Inflammatory macrophage (primary cell): Measurements from ENCODE around the gene MX1.
A peak's percentile ranks its signal among the peaks of the same experiment; 100 is the strongest.
"Not testable (repeated sequence)": the region's sequence is repeated elsewhere in the genome, so short reads cannot be mapped to it uniquely, and the experiment has no call there.

Source experiments
- DNase-seq, 2 donors: peaks; one replicate each; pipeline ENCODE4 v3.0.0-alpha.2; 2020 to 2022

The MX1 gene

DNA sequence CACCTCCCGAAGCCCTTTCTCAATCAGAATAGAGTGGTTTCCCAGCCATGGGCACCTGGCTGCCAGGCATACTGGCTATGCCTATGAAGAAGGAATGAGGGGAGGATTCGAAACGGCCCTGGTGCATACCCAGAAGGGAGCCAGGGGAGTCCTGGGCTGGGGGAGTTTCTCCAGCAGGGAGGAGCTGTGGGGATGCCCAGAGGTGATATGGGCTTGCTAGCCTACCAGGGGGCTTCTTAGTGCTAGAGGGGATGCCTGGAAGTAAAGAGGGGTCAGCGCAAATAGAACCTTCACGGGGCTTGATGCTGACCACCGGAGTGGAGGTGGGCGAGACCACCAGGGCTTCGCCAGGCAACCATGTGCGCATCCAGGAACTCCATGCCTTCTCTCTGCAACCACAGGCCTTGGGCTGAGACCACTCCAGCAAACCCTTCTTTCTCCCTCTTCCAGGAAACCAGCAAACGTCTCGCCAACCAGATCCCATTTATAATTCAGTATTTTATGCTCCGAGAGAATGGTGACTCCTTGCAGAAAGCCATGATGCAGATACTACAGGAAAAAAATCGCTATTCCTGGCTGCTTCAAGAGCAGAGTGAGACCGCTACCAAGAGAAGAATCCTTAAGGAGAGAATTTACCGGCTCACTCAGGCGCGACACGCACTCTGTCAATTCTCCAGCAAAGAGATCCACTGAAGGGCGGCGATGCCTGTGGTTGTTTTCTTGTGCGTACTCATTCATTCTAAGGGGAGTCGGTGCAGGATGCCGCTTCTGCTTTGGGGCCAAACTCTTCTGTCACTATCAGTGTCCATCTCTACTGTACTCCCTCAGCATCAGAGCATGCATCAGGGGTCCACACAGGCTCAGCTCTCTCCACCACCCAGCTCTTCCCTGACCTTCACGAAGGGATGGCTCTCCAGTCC, 18.2 kb upstream of the MX1 start:
- no peak for DNase-seq

DNA sequence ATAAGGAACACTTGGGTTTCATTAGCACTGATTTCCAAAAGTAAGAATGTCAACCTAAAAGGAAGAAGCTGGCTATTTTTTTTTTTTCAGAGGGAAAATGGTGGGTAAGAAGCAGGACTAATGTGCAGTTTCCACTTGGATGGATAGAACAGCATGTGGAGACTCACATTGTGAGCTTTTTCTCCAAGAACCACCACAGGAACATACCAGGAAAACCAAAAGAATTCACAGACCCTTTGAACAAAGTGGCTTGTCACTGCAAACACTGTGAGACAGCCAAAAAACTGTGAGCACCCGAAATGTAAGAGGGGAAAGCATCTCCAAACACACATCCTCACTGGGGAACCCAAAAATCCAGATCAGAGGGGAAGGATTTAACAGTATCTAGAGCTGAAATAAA, 15.7 kb upstream of the MX1 start:
- DNase-seq, result no peak

DNA sequence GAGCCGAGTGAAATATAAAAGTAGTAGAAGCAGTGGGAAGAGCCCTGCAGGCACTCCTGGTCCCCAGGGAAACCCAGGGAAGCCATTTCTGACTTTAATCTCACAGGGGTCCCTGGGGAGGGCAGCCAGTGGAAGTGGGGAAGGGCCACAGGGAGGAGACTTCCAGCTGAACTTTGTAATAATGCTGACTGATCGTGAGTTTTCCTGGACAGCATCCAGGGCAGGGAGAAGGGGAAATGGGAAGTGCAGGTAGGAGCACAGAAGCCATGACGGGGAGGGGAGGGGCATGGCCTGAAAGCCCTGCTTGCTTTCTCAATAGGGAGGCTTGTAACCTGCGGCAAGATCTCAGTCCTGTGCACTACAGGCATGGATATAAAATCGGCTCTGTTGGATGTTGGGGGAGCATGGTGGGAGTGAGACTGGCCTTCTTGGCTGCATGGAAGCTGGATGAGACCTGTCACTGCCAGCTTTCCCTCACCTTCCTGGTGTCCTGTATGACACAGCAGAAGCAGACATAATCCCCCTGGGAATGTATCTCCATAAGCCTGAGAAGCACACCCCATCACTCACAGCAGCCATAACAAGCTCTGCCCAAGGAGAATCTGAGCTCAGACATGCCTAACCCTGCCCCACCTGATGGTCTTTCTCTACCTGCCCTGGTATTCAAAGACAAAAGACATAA, 15.1 kb upstream of the MX1 start:
- no peak for DNase-seq

DNA sequence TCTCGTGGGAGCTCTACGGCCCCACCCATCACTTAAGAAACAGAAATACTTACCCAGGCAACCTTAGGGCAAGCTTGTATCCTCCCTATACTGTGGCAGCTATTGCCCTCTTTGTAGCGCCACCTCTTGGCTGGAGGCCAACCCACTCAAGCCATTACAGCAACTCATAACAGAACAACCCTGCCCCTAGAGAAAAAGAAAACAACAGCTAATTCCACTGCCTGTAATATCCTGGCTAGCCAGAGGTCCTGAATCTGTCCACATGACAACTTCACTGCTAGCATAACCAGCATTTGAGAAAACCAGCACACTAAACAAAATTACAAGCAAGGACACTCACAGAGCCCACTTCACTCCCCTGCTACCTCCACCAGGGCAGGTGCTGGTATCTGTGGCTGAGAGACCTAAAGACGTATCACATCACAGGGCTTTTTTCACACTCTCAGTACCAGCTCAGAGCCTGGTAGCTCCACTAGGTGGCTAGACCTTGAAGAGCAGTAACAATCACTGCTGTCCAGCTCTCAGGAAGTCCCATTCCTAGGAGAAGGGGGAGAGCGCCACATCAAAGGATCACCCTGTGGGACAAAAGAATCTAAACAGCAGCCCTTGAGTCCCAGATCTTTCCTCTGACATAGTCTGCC, 14.5 kb upstream of the MX1 start:
- peak; percentile 35 for DNase-seq

DNA sequence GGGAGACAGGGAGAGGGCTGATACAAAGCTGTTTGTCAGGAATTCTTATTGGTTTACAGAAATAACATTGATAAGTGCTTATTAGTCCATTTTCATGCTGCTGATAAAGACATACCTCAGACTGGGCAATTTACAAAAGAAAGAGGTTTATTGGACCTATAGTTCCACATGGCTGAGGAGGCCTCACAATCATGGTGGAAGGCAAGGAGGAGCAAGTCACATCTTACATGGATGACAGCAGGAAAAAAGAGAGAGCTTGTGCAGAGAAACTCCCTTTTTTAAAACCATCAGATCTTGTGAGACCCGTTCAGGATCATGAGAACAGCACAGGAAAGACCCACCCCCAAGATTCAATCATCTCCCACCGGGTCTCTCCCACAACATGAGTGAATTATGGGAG, 8.5 kb upstream of the MX1 start:
- DNase-seq, result not testable (repeated sequence)

DNA sequence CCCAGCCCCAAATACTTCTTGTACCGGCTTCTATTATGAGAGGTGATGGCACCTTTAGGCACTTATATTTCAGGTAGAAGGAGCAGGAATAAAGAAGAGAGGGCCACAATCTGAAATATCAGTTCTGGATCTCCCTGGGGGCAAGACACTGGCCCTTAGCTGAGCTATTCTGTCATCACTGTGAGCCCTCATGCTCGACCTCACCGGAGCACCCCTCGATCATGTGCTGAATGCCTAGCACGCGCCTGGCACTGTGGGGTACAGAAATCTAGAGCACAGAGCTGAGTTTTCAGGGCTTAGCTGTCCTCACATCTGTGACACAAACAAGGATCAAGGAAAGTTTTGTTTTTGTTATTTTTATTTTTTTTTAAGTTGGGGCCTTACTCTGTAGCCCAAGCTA, 7.6 kb upstream of the MX1 start:
- no peak for DNase-seq

DNA sequence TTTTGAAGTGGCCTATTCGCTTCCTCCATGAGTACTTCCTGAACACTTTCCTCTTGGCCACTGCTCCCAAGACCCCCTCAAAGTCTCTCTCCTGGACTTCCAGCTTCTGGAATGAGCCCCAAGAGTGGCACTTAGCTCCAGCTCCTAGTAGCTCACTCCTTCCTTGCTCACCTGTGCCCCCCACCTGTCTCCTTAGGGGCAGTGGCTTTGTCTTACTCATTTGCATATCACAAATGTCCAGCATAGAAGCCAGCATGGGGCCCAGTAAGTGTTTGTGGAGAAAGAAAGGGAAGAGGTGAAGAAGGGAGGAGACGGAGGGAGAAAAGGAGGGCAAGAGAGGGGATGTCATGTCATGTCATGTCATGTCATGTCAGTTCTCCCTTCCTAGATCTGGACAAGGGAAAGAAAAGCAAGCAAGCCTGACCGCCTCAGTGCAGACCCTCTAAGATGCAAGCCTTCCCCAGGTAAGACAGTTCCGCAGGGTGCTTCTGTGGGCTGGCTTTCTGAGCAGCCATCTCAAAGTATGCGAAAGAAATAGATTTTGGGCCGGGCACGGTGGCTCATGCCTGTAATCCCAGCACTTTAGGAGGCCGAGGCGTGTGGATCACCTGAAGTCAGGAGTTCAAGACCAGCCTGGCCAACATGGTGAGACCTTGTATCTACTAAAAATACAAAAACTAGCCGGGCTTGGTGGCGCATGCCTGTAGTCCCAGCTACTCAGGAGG, 6.9 kb upstream of the MX1 start:
- DNase-seq, result no peak

DNA sequence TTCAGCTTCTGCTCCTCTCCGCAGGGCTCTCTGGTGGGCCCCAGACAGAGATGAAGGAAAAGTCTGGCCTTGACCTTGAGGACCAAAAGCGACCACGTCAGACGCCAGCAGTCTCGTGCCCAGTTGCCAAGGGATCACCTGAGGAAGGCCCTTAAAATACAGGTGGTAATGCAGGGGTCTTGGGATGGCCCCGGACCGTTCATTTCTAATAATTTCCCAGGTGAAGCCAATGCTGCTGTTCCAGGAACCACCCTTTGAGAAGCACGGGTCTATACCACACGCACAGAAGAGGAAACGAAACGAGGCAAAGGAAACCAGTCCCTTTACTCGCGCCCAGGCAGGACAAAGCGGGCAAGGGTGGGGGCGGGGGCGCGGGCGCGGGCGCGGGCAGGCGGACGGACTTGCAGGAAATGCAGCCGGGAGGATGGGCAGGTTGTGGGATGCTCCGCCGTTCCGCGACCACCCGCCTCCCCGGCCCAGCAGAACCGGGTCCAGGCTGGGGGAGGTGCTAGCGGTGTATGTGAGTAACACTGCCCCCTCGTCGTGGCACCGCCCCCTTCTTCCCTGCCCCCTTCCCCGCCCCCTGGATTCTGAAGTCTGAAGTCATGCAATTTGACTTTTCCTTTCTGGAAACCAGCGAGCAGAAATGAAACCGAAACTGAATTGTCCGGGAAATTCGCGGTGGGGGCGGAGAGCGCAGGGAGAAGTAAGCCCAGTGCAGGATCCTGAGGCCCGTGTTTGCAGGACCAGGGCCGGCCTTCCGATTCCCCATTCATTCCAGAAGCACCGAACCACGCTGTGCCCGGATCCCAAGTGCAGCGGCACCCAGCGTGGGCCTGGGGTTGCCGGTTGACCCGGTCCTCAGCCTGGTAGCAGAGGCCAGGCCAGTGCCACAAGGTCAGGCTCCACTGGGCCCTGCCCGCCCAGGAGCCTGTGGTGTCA, 5.8 kb upstream of the MX1 start:
- DNase-seq, result peak; percentile 87

DNA sequence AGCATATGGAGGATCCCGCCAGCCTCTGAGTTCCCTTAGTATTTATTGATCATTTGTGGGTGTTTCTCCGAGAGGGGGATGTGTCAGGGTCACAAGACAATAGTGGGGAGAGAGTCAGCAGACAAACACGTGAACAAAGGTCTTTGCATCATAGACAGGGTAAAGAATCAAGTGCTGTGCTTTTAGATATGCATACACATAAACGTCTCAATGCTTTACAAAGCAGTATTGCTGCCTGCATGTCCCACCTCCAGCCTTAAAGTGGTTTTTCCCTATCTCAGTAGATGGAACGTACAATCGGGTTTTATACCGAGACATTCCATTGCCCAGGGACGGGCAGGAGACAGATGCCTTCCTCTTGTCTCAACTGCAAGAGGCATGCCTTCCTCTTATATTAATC, 5.0 kb upstream of the MX1 start:
- DNase-seq, result not testable (repeated sequence)

DNA sequence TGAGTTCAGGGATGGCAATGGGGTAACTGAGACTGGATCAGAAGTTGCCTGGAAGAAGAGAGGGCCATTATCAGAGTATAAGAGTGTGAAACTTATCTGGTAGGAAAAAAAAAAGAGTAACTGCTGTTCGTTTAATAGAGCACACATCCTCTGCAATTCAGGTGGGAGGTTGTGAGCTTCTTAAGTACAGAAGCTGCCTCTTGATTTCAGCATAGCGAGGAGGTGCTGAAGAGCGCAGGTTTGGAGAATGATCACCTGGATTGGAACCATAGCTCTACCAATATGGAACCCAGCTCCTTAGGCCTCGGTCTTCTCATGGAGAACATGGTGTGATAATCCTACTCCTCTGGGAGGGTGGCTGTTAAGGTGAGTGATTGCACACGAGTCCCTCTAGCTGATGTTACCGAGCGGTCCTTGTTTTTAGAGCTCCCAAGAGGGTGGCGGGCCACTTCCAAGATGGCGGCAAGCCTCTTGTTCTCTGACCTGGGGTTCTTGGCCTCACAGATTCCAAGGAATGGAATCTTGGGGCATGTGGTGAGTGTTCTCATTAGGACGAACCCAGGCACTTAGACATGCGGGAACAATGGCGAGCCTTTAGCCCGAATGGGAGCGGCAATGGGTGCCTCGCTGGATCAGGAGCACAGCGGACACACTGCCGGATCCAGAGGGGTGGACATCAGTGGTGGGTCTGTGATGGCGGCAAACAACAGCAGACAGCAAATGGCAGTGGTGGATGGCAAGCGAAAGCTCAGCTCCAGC, 3.3 kb upstream of the MX1 start:
- no peak for DNase-seq

DNA sequence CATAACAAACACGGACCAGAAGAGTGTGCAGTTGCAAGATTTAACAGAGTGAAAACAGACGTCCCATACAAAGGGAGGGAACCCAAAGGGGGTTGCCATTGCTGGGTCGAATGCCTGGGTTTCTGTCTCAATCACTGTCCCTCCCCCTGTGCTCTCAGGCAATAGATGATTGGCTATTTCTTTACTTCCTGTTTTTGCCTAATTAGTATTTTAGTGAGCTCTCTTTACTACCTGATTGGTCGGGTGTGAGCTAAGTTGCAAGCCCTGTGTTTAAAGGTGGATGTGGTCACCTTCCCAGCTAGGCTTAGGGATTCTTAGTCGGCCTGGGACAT, 2.8 kb upstream of the MX1 start:
- DNase-seq, result not testable (repeated sequence)

DNA sequence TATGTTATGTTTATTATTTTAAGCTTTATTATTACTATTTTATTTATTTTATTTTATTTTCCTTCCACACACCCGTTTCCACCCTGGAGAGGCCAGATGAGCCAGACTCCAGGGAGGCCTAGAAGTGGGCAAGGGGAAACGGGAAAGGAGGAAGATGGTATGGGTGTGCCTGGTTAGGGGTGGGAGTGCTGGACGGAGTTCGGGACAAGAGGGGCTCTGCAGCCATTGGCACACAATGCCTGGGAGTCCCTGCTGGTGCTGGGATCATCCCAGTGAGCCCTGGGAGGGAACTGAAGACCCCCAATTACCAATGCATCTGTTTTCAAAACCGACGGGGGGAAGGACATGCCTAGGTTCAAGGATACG, 468 bp upstream of the MX1 start:
- DNase-seq, result no peak

DNA sequence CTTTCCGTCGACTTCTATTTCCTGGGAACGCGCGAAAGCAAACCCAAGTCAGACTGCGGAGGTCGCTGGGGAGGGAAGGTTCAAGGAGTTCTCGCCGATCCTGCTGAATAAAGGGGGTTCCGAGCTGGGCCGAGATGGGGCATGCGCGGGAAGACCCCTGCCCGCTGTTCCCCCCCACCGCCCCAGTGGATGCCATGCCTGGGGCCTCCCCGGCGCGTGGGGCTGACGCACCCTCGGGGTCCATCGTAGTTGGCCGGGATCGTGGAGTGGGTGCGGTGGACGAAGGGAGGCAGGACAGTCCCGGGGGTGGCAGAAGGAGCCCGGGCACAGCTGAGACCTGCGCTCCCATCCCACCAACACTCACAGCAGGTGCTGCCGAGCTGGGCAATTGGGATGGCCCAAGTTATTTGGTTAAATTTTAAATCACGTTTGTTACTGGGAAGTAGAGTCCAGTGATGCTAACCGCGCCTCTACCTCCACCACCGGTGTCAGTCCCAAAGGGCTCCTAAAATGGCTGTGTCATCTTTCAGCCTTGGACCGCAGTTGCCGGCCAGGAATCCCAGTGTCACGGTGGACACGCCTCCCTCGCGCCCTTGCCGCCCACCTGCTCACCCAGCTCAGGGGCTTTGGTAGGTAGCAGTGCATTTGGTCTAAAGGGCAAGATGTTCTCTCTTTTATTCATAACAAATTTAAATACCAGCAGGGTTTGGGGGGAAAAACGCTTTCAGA, 801 bp downstream of the MX1 start:
- DNase-seq, result no peak

DNA sequence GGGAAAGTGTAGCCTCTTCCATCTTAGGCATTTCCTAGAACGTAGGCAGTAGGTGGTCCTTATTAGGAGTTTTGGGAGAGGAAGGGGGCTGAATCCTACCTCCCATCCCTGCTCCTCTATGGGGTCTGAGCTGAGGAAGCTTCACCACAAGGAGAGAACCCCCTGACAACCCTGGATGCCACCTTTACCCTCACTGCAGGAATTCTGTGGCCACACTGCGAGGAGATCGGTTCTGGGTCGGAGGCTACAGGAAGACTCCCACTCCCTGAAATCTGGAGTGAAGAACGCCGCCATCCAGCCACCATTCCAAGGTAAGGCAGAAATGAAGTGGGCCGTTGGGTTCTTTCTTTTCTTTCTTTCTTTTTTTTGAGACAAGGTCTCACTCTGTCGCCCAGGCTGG, 1.5 kb downstream of the MX1 start:
- no peak for DNase-seq

DNA sequence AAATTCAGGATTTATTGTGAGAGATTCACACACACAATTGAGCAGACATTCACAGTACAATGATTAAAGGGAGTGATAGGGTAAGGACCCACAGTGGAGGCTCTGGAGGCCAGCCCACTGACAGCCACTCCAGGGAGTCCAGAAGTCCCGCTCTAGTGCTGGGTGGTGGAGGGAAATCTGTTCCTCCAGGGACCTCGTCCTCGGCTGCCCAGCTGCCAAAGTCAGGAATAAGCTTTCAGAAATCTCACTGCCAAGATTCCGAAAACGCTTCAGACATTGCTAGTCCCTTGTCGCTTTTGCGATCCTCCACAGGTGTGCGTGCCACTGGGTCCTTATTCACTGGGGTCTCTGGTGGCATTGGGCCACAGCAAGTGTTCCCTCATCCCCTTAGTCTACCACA, 2.3 kb downstream of the MX1 start:
- no peak for DNase-seq

DNA sequence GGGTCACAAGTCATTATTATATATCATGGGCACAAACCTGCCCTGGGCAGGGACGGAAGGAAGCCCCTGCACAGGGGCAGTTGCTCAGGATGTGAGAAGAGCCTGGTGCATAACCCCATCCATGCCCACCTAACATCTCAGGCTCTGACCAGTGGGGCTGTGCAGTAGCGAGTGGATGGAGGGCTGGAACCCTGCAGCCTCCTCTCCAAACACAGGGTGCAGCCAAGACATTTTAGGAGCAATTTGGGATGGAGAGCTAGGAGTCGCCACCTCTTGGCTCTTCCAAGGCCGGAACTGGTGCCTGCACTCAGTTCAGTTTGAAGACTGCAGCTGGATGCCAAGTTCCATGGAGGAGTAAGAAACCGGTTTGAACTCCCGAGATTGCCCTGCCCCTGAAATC, 2.8 kb downstream of the MX1 start:
- DNase-seq, result no peak

DNA sequence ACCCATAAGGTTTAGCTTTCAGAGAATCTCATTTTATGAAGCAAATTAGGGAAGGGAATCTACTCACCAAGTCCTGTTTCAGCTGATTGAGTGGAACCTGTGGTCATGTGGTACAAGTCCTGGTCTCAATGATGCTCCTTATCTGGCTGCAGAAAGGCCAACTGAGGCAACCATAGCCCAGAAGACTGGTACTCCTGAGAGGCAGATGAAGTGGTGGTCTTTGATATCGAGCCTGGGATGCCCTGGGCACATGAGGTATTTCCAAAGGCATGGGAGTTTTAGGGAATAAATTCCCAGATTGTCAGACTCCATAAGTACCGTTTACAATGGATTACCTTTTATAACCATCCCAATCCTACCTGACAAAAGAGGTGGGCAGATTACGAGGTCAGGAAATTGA, 3.3 kb downstream of the MX1 start:
- no peak for DNase-seq

DNA sequence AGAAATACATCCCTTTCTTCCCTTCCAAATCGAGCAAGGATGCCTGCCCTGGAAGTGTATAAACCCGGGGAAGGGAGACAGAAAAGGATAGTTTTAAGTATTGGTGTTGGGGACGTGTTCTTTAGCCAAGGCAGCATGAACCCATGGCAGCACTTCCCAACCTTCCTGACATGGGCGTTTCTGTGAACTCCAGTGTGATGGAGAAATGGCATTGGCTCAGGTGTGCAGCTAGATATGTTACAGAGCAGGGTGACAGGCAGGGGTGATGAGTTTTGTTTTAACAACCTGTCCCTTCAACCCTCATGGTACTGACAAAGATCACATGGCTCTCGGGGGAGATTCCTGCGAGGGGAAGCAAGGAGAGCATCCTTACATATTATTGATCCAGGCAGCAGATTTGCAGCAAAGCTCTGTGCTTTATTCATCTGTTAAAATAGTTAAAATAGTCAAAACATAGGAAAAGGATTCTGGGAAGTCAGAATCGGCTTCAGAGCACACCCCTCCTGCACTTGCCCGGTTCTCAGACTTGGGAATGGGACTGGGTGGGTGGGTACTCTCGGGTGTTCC, 4.0 kb downstream of the MX1 start:
- DNase-seq, result no peak

DNA sequence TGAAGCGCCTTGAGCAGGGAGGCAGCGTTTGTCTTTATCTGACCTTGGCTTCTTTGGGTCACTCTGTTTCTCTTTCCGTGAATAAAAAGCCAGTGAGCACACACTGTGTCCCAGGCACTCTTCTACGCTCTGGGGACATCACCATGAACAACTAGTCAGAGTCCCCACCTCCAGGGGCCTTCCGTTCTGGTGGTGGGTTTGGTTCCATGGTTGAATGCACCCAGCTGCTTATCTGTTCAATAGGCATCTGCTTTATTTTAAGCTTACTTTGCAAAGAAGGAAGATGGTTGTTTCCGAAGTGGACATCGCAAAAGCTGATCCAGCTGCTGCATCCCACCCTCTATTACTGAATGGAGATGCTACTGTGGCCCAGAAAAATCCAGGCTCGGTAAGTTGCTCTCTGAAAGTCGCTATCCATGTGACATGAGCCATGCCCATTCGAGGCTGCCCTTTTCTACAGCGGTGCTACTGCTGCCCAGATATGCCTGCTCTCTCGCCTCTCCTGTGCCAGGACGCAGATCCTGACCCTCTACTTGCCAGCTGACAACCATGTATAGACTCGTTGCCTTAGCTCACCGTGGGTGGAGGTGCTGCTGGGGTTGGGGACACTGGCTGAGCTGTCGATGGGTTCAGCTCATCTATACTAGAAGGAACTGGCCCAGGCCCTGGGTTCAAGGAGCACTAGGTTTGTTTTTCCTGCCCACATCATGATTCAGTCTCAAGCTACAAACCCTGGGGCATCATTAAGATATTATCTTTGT, 5.9 kb downstream of the MX1 start:
- no peak for DNase-seq
